ENCODE data around the gene FH.

Gene FH

DNA sequence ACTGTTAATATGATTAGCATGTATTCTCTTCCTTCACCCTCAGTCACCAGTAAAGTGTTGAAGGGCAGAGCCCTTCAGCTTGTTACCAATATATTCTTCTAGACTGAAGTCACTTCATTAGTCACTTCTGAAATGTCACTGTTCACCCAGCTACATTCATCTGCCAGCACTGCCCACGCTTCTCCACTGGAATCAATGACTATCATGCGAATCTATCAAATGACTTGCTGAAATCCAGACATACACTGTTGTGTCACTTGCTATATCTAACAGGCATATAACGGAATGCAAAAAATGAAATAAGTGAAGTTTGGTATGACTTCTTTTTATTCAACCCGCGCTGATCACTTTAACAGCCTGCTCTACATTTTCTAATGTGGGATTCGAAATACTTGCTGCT, 16.1 kb downstream of the FH start:
- no peaks in the 10 kb centered on the region for H3K4me1 ChIP-seq (ENCODE audit: insufficient read depth, low read length, poor library complexity, severe bottlenecking)
- no peak overlapping the region for H3K9ac ChIP-seq (ENCODE audit: low read depth, low read length, poor library complexity, severe bottlenecking)
- H3K4me3 ChIP-seq (ENCODE audit: low read length, poor library complexity, severe bottlenecking) = no peak overlapping the region
- no peak overlapping the region for H2AFZ ChIP-seq (ENCODE audit: low read length)
- no peaks in the 10 kb centered on the region for H3K9me2 ChIP-seq (replicated peaks; ENCODE audit: low read depth, low read length)
- H3K4me2 ChIP-seq (ENCODE audit: low read depth, low read length, poor library complexity, severe bottlenecking) = no peak overlapping the region
- peaks cover 77% of the 10 kb centered on the region; the same call in 1 of the 2 replicates for H3K36me3 ChIP-seq (ENCODE audit: insufficient read depth, low read length)
- H3F3A ChIP-seq (ENCODE audit: low read depth) = no peaks in the 10 kb centered on the region
- TF ChIP-seq CTCF (conservative IDR thresholded peaks at IDR 0.05; ENCODE audit: low read length) (no peak), EZH2phosphoT487 (IDR thresholded peaks at IDR 0.05; ENCODE audit: borderline replicate concordance) (no peak)
- no peaks in the 10 kb centered on the region for H3K27me3 ChIP-seq (ENCODE audit: insufficient read depth, low read length, poor library complexity, severe bottlenecking)
- no peaks in the 10 kb centered on the region for H3K9me3 ChIP-seq (ENCODE audit: insufficient read depth, low read depth, low read length)
- H4K20me1 ChIP-seq (ENCODE audit: insufficient read depth, low read length, poor library complexity, severe bottlenecking) = no peaks in the 10 kb centered on the region
- H3K79me2 ChIP-seq (ENCODE audit: insufficient read depth, low read length) = no peaks in the 10 kb centered on the region

- Histone ChIP-seq H3K9me3 (ENCODE audit: insufficient read depth, low read depth, low read length) (no peaks in the 10 kb centered on the region), H4K20me1 (ENCODE audit: insufficient read depth, low read length, poor library complexity, severe bottlenecking) (no peaks in the 10 kb centered on the region), H3K79me2 (ENCODE audit: insufficient read depth, low read length) (no peaks in the 10 kb centered on the region), H3K27me3 (ENCODE audit: insufficient read depth, low read length, poor library complexity, severe bottlenecking) (no peaks in the 10 kb centered on the region), H2AFZ (ENCODE audit: low read length) (no peak overlapping the region), H3K4me2 (ENCODE audit: low read depth, low read length, poor library complexity, severe bottlenecking) (no peak overlapping the region), H3K36me3 (ENCODE audit: insufficient read depth, low read length) (peaks cover 67% of the 10 kb centered on the region; the same call in 1 of the 2 replicates), H3K9me2 (replicated peaks; ENCODE audit: low read depth, low read length) (no peaks in the 10 kb centered on the region), H3K9ac (ENCODE audit: low read depth, low read length, poor library complexity, severe bottlenecking) (no peak overlapping the region), H3K4me1 (ENCODE audit: insufficient read depth, low read length, poor library complexity, severe bottlenecking) (no peaks in the 10 kb centered on the region), H3K4me3 (ENCODE audit: low read length, poor library complexity, severe bottlenecking) (no peak overlapping the region), H3F3A (ENCODE audit: low read depth) (no peaks in the 10 kb centered on the region)
- TF ChIP-seq EZH2phosphoT487 (IDR thresholded peaks at IDR 0.05; ENCODE audit: borderline replicate concordance) (no peak), CTCF (conservative IDR thresholded peaks at IDR 0.05; ENCODE audit: low read length) (peak; percentile 63)
Observed at GRCh38 chr1:241499910-241500309, 19.6 kb downstream of the FH start.

GRCh38 chr1:241495741-241496140, 23.8 kb downstream of the FH start:
- peaks cover 44% of the 10 kb centered on the region; the same call in 1 of the 2 replicates for H3K36me3 ChIP-seq (ENCODE audit: insufficient read depth, low read length)
- no peaks in the 10 kb centered on the region for H3K27me3 ChIP-seq (ENCODE audit: insufficient read depth, low read length, poor library complexity, severe bottlenecking)

More at GRCh38 chr1:241495741-241496140, 23.8 kb downstream of the FH start:
- Histone ChIP-seq H4K20me1 (ENCODE audit: insufficient read depth, low read length, poor library complexity, severe bottlenecking) (no peaks in the 10 kb centered on the region), H3K9me2 (replicated peaks; ENCODE audit: low read depth, low read length) (no peaks in the 10 kb centered on the region), H3K4me2 (ENCODE audit: low read depth, low read length, poor library complexity, severe bottlenecking) (no peak overlapping the region), H3K4me1 (ENCODE audit: insufficient read depth, low read length, poor library complexity, severe bottlenecking) (no peaks in the 10 kb centered on the region), H3K9ac (ENCODE audit: low read depth, low read length, poor library complexity, severe bottlenecking) (no peak overlapping the region), H3K79me2 (ENCODE audit: insufficient read depth, low read length) (no peaks in the 10 kb centered on the region), H2AFZ (ENCODE audit: low read length) (no peak overlapping the region), H3F3A (ENCODE audit: low read depth) (no peaks in the 10 kb centered on the region), H3K4me3 (ENCODE audit: low read length, poor library complexity, severe bottlenecking) (no peak overlapping the region), H3K9me3 (ENCODE audit: insufficient read depth, low read depth, low read length) (no peaks in the 10 kb centered on the region)
- TF ChIP-seq EZH2phosphoT487 (IDR thresholded peaks at IDR 0.05; ENCODE audit: borderline replicate concordance) = no peak
- TF ChIP-seq CTCF (conservative IDR thresholded peaks at IDR 0.05; ENCODE audit: low read length) = no peak
